ENCODE measurements around the gene IL1R1. TPM values are rescaled to one million over a fixed set of nuclear protein-coding genes. Genes with fewer than 3 reads are reported as not detected.

Gene IL1R1
- polyA plus RNA-seq, 1 donor (not counting 4 experiments of a cell fraction or from before 2014, with no cell fraction given), result 7.5 TPM

DNA sequence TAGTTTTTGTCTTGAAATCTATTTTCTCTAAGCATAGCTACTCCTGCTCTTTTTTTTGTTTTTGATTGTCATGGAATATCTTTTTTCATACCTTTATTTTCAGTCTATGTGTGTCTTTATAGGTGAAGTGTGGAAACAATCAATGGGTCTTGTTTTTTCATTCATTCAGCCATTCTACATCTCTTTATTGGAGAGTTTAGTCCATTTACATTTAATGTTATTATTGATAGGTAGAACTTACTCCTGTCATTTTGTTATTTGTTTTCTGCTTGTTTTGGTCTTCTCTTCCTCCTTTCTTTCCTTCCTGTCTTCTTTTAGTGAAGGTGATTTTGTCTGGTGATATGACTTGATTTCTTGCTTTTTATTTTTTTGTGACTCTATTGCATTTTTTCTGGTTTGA, 62.1 kb downstream of the IL1R1 start:
- Histone ChIP-seq H3K9me1 (ENCODE audit: control insufficient read depth, extremely low read depth, insufficient read depth, low read length) (no peaks in the 10 kb centered on the region), H3K27me3 (ENCODE audit: control insufficient read depth, extremely low read depth, insufficient read depth, low read length) (no peaks in the 10 kb centered on the region), H3K9me3 (ENCODE audit: control insufficient read depth, low read depth, low read length) (no peaks in the 10 kb centered on the region), H3K9ac (ENCODE audit: control insufficient read depth, extremely low read depth, insufficient read depth, low read length) (no peak overlapping the region), H4K20me1 (ENCODE audit: control insufficient read depth, extremely low read depth, insufficient read depth, low read length) (no peaks in the 10 kb centered on the region), H3K79me2 (ENCODE audit: control insufficient read depth, insufficient read depth, low read length) (no peaks in the 10 kb centered on the region), H3K27ac (ENCODE audit: control insufficient read depth, insufficient read depth, low read length) (no peak overlapping the region), H3K4me3 (ENCODE audit: control insufficient read depth in 2 of 3, extremely low read depth in 1 of 3, insufficient read depth in 2 of 3, low read depth in 1 of 3, low read length in 3 of 3) (no peak overlapping the region), H3K36me3 (ENCODE audit: control insufficient read depth in 2 of 2, extremely low read depth in 1 of 2, insufficient read depth in 2 of 2, low read length in 2 of 2) (no peaks in the 10 kb centered on the region), H3K4me2 (ENCODE audit: control insufficient read depth, extremely low read depth, insufficient read depth, low read depth, low read length) (no peak overlapping the region), H2AFZ (ENCODE audit: control insufficient read depth, low read length) (no peak overlapping the region), H3K4me1 (ENCODE audit: control insufficient read depth, extremely low read depth, insufficient read depth, low read length) (no peaks in the 10 kb centered on the region)
- TF ChIP-seq, protein P1, sequence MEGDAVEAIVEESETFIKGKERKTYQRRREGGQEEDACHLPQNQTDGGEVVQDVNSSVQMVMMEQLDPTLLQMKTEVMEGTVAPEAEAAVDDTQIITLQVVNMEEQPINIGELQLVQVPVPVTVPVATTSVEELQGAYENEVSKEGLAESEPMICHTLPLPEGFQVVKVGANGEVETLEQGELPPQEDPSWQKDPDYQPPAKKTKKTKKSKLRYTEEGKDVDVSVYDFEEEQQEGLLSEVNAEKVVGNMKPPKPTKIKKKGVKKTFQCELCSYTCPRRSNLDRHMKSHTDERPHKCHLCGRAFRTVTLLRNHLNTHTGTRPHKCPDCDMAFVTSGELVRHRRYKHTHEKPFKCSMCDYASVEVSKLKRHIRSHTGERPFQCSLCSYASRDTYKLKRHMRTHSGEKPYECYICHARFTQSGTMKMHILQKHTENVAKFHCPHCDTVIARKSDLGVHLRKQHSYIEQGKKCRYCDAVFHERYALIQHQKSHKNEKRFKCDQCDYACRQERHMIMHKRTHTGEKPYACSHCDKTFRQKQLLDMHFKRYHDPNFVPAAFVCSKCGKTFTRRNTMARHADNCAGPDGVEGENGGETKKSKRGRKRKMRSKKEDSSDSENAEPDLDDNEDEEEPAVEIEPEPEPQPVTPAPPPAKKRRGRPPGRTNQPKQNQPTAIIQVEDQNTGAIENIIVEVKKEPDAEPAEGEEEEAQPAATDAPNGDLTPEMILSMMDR (optimal IDR thresholded peaks at IDR 0.05 in 1 of 3, IDR thresholded peaks at IDR 0.05 in 1 of 3, conservative IDR thresholded peaks at IDR 0.05 in 1 of 3; ENCODE audit: extremely low read depth in 1 of 3, insufficient read depth in 2 of 3, low read length in 3 of 3), result no peak
- TF ChIP-seq EZH2 (IDR thresholded peaks at IDR 0.05; ENCODE audit: low read length), result no peak
- dilution Hi-C loops (cut with MboI; ENCODE audit: extremely low pct_ligation_motif_present, low sequenced_read_pairs), result no loop called here
- DNase-seq (ENCODE audit: low read depth, low spot score) (no peak), FAIRE-seq (no peak)

DNA sequence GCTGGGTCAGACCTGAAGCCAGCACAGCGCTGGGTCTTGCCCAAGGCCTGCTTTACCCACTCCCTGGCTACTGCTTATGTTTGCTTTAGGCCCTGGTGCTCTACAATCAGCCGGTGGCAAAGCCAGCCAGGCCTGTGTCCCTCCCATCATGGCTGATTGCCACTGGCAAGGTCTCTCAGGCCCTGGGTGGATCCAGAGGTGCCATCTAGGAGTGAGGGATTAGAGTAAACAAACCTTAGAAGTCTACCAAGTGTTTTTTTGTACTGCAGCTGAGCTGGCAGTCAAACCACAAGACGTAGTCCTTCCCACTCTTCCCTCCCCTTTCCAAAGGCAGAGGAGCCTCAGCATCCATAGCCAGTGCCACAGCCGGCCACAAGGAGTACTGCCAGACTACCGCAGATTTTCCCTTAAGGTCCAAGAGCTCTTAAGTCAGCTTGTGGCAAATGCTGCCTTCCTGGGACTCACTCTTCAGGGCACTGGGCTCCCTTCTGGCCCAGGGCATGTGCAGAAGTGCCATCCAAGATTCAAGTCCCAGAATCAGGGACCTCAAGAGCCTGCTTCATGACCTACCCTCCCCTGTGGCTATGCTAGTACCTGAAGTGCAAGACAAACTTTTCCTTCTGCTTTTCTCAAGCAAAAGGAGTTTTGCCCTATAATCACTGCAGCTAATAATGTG, 64.3 kb downstream of the IL1R1 start:
- no peak for TF ChIP-seq EZH2 (IDR thresholded peaks at IDR 0.05; ENCODE audit: low read length)
- TF ChIP-seq, protein P1 (optimal IDR thresholded peaks at IDR 0.05 in 1 of 3, IDR thresholded peaks at IDR 0.05 in 1 of 3, conservative IDR thresholded peaks at IDR 0.05 in 1 of 3; ENCODE audit: extremely low read depth in 1 of 3, insufficient read depth in 2 of 3, low read length in 3 of 3), result peak in 1 of 3 experiments; percentile 13
- no peak overlapping the region for H2AFZ ChIP-seq (ENCODE audit: control insufficient read depth, low read length)
- no peaks in the 10 kb centered on the region for H3K79me2 ChIP-seq (ENCODE audit: control insufficient read depth, insufficient read depth, low read length)
- no peak overlapping the region for H3K4me2 ChIP-seq (ENCODE audit: control insufficient read depth, extremely low read depth, insufficient read depth, low read depth, low read length)
- no peak overlapping the region for H3K9ac ChIP-seq (ENCODE audit: control insufficient read depth, extremely low read depth, insufficient read depth, low read length)
- H4K20me1 ChIP-seq (ENCODE audit: control insufficient read depth, extremely low read depth, insufficient read depth, low read length), result no peaks in the 10 kb centered on the region
- DNase-seq (ENCODE audit: low read depth, low spot score), result no peak
- H3K27ac ChIP-seq (ENCODE audit: control insufficient read depth, insufficient read depth, low read length), result no peak overlapping the region
- no peaks in the 10 kb centered on the region for H3K9me3 ChIP-seq (ENCODE audit: control insufficient read depth, low read depth, low read length)
- no peaks in the 10 kb centered on the region for H3K36me3 ChIP-seq (ENCODE audit: control insufficient read depth in 2 of 2, extremely low read depth in 1 of 2, insufficient read depth in 2 of 2, low read length in 2 of 2)
- H3K9me1 ChIP-seq (ENCODE audit: control insufficient read depth, extremely low read depth, insufficient read depth, low read length), result no peaks in the 10 kb centered on the region
- FAIRE-seq, result no peak
- H3K4me1 ChIP-seq (ENCODE audit: control insufficient read depth, extremely low read depth, insufficient read depth, low read length), result no peaks in the 10 kb centered on the region
- dilution Hi-C loops (cut with MboI; ENCODE audit: extremely low pct_ligation_motif_present, low sequenced_read_pairs), result no loop called here
- no peaks in the 10 kb centered on the region for H3K27me3 ChIP-seq (ENCODE audit: control insufficient read depth, extremely low read depth, insufficient read depth, low read length)
- no peak overlapping the region for H3K4me3 ChIP-seq (ENCODE audit: control insufficient read depth in 2 of 3, extremely low read depth in 1 of 3, insufficient read depth in 2 of 3, low read depth in 1 of 3, low read length in 3 of 3)

Data from keratinocyte (primary cell).